Mammary epithelial cell (primary cell): ENCODE results near the gene AKT3.

ENCODE experiments used
- EZH2 ChIP-seq: IDR thresholded peaks from 2 replicates; pipeline ENCODE4 v1.6.1; 2012; ENCODE audit warnings: low read length, inconsistent platforms, borderline replicate concordance
- TF ChIP-seq, protein P1 (sequence below), 2 donors: IDR thresholded peaks in 1 of 2; conservative IDR thresholded peaks in 1 of 2; 2 replicates each; pipeline ENCODE4 v1.5.1; 2011 to 2012; ENCODE audit warnings: inconsistent platforms in 2 of 2, low read length in 2 of 2, mild to moderate bottlenecking in 2 of 2, control low read depth in 1 of 2, low read depth in 1 of 2; ENCODE audit not compliant: insufficient read depth in 1 of 2; ENCODE audit errors: extremely low read depth in 1 of 2

DNA sequence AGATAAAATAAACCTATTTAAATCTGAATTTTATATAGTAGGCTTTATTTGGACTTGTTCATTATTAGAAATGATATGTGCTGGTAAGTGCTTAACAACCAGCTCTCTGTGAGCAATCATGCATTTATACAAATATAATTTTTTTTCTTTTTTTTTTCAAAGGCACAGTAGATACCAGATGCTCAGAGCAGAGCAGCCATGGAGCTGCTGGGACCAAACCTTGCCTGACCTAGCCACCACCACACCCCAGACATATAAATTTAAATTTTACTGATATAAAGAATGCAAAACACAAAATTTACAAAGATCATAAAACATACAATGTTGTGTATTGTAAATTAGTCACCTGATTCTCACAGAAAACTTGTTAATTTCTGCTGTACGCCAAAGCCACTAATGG, 303.6 kb downstream of the AKT3 start:
- TF ChIP-seq, protein P1, sequence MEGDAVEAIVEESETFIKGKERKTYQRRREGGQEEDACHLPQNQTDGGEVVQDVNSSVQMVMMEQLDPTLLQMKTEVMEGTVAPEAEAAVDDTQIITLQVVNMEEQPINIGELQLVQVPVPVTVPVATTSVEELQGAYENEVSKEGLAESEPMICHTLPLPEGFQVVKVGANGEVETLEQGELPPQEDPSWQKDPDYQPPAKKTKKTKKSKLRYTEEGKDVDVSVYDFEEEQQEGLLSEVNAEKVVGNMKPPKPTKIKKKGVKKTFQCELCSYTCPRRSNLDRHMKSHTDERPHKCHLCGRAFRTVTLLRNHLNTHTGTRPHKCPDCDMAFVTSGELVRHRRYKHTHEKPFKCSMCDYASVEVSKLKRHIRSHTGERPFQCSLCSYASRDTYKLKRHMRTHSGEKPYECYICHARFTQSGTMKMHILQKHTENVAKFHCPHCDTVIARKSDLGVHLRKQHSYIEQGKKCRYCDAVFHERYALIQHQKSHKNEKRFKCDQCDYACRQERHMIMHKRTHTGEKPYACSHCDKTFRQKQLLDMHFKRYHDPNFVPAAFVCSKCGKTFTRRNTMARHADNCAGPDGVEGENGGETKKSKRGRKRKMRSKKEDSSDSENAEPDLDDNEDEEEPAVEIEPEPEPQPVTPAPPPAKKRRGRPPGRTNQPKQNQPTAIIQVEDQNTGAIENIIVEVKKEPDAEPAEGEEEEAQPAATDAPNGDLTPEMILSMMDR (conservative IDR thresholded peaks at IDR 0.05 in 1 of 2, IDR thresholded peaks at IDR 0.05 in 1 of 2; ENCODE audit: extremely low read depth in 1 of 2, insufficient read depth in 1 of 2, low read depth in 1 of 2, low read length in 2 of 2), result no peak
- no peak for TF ChIP-seq EZH2
